ENCODE data around the gene DBN1.

The DBN1 gene

DNA sequence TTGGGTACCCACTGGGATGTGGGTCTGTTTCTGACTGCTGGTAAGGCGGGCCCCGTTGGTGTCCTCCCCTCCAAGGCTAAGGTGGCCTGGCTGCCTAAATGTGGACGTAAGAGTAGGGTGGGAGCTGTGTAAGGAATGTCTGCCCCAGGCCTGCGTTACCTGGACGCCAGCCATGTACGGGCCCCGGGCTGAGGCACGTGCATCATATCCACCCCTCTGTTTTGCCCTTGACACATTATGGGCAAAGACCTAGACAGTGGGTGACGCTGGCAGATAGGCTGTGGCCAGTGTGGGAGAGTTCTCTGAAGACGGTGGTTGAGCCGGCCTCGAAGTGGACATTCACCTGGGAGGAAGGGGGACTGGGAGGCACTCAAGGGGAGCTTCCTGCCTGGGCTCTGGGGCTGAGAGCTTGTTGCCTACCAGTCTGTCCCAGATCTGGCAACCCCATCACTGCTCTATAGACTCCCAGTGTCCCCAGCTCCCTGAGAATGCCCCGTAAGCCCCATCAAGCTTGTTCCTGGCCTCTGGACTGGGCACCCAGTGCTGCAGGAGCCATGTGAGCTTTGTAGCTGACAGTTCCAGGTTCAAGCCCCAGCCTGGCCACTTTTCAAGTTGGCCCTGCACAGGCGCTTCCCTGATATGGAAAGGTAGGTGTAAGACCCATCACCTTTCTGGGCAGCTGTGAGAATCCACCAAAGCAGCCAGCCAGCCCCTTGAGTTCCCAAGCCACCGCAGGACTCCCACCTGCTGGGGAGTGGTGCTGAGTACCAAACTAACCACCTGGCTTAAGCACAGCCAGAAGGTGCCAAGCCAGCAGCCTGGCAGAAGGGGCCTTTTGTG is 30.1 kb downstream of the DBN1 start:
- DNase-seq (ENCODE audit: low read depth in 3 of 3) = no peak

DNA sequence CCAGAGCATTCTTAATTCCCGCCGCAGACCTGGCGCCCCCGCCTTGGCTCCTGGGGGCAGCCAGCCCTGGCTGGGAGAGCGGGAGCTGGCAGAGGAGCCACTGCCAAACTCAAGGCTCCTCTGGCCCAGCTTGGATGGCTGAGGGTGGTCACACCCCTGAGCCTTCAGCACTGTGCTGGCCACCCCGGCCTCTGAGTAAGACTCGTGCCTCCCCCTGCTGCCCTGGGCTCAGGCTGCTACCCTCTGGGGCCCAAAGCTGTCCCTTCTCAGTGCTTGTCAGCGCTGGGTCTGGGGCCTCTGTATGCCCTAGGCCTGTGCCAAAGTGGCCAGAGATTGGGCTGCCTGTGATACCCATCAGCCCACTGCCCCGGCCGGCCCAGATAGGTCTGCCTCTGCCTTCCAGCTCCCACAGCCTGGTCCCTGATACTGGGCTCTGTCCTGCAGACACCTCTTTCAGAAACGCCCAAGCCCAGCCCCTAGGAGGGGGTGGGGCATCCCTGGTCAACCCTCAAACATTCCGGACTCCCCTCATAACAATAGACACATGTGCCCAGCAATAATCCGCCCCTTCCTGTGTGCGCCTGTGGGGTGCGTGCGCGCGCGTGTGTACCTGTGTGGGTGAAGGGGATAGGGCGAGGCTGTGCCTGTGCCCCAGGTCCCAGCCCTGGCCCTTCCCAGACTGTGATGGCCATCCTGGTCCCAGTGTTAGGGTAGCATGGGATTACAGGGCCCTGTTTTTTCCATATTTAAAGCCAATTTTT is 31.2 kb downstream of the DBN1 start:
- DNase-seq (ENCODE audit: low read depth in 3 of 3) = no peak

DNA sequence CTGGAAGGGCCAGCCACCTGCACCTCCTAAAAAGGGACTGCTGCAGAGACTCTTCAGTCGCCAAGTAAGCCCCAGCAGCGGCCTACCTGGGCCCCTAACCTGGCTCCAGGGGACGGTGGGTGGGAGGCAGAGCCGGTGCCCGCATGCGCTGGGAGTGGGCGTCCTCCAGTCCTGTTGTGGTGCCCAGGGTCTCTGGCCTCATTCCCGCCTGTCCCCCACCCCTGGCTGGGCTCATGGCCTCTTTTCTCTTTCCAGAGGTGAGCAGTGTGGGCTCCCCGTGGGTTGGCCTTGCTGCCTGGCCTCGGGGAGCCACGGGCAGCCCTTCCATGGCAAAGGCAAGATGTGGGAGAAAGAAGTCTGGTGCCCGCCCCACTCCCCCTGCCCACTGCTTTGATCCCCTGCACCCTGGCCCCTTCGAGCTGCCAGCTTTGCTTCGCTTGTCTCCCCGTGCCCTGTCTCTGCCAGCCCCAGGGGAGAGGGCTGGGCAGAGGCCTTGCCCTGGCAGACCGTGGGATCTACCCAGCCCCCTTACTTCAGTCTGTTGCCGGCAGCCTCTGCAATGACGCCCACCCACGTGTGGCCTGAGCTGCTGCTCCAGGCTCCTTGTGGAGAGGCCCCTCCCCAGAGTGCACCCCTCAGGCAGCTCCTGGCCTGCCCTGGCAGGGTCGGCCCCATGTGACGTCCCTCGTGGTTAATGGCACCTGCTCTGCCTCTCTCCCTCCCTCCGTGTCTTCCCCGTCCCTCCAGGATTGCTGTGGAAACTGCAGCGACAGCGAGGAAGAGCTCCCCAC is 32.2 kb downstream of the DBN1 start:
- no peak for DNase-seq (ENCODE audit: low read depth in 3 of 3)

DNA sequence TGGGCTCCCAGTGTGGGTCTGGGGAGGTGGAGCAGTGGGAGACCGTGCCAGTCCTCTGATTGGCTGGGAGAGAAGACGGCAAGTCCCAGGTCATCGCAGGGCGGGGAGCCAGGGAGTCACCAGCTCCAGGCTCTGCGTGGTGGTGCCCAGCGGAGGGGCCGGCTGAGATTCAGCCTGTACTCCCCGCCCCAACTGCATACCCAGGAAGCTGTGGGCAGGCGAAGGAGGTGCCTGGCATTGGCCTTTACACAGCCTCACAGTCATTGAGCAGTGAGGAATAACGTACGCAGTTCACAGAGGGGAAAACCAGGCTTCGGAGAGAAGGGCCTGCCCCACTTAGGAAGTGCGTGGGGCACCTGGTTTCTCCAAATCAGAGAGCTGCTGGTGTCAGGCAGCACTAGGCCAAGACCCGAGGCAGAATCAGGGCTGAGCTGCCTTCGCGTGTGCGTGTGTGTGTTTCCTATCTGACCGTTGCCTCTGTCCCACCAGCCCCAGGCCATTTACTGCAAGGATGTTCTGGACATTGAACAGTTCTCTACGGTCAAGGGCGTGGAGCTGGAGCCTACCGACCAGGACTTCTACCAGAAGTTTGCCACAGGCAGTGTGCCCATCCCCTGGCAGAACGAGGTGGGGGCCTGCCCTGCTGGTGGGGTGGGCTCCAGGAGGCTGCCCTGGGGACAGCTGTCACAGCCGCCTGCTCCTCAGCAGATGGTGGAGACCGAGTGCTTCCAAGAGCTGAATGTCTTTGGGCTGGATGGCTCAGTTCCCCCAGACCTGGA is 33.0 kb downstream of the DBN1 start:
- DNase-seq (ENCODE audit: low read depth in 3 of 3) = no peak

DNA sequence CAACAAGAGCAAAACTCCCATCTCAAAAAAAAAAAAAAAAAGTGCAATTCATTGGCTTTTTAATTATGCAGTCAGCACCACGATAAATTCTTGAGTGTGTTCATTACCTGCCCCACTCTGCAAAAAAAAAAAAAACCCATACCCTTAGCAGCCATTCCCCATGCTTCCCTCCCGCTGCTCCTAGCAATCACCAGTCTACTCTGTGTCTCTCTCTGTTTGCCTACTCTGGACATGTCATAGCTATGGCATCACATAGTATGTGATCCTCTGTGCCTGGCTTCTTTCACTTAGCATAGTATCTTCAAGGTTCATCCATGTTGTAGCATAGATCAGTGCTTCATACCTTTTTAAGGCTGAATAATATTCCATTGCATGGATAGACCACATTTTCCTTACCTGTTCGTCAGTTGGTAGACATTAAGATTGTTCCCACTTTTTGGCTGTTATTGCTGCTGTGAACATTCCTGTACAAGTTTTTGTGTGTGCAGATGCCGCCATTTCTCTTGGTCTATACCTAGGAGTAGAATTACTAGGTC is 33.8 kb downstream of the DBN1 start:
- no peak for DNase-seq (ENCODE audit: low read depth in 3 of 3)

DNA sequence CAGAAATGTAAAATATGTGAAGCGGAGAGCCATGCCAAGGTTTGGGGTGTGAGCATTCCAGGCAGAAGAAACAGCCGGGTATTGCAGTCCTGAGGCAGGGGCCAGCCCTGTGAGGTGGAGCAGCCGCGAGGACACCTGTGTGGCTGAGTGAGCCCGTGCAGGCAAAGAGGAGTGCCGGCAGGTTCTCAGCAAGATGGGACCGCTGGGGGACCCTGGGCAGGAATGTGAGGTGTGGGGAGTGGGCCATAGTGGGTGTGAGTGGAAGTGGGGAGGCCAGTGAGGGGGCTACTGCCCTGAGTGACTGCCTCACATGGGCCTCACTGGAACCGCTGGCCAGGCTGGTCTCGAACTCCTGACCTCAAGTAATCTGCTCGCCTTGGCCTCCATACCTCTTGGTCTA is 35.0 kb downstream of the DBN1 start:
- DNase-seq (ENCODE audit: low read depth in 3 of 3) = no peak

DNA sequence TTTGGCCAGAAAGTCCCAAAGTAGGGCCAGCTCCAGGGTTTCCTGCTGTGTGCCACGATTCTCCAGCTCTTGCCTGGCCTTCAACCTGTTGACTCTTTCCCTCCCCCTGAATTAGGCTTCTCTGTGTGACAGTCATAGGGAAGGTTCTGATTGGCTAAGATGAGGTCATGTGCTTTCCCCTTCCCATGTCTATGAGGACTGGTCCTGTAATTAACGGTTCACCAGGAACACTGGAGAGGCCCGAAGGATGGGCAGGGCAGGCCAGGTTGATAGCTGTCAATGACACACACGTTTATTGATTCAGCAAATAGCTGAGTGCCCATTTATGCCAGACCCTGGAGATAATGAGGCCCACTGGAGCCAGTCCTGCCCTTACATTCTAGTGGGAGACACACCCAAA is 35.8 kb downstream of the DBN1 start:
- DNase-seq (ENCODE audit: low read depth in 3 of 3) = no peak

DNA sequence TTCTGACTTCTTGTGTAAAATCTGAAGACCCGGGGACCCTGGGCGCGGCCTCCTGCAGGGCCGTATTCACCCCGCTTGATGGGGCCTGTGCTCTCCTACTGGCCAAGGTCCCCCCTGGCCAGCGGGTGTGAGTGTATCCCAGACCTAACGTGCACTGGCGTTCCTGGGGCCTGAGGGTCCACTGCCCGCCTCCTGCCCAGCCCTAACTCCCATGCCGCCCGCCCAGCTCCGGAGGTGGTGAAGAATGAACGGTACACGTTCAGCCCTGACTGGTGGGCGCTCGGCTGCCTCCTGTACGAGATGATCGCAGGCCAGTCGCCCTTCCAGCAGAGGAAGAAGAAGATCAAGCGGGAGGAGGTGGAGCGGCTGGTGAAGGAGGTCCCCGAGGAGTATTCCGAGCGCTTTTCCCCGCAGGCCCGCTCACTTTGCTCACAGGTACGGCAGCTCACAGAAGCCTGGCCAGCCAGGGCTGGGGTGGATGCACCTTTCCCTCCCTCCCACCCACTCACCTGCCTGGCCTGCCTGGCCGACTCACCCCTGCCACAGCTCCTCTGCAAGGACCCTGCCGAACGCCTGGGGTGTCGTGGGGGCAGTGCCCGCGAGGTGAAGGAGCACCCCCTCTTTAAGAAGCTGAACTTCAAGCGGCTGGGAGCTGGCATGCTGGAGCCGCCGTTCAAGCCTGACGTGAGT is 37.4 kb downstream of the DBN1 start:
- no peak for DNase-seq (ENCODE audit: low read depth in 3 of 3)

DNA sequence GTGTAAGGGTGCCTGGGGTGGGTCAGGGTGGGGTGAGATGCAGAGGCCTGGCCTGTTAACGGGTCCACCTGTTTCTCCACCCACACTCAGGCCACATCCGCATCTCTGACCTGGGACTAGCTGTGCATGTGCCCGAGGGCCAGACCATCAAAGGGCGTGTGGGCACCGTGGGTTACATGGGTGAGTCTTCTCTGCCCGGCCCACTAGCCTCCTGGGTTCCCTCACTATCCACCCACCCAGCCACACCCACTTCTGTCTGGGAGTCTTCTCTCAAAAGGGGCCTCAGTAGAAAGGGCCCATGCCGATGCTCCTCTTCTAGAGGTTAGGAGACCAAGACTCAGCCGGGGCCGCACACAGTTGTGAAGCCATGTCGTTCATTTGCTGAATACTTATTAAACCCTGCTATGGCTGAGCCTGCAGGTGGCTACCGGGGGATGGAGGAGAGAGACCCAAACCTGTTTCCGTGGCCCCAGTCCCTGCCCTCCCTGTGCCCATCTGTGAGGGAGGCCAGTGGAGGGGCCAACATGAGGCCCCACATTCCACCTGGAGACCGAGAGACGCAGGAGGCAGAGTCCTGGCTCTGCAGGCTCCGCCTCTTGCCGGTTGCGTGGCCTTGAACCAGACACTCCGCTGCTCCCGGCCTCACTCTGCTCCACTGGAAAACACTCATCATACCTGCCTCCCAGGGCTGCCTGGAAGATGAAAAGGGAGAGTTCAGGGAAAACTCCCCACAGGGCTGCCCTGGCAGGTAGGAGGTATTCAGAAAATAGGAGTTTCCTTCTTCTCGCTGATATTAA is 38.3 kb downstream of the DBN1 start:
- DNase-seq (ENCODE audit: low read depth in 3 of 3) = no peak

DNA sequence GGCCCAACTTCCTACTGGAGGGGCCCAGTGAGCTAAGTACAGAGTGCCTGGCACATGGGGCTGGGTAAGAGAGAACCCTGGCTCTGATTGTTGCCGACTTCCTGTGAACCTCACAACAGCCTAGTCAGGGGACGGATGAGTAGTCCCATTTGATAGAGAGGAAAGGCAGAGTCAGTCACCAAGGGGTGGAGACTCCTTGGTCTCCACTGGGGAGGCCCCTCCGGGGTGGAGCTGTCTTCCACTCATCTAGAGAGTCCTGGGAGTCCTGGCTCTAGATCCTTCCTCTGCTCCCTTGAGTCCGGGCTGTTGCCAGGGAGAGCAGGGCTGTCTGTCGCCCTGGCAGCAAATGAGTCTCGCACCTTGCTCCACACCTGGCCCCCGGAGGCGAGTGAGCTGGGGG is 39.0 kb downstream of the DBN1 start:
- peak in 1 of 3 experiments; percentile 71 for DNase-seq (ENCODE audit: low read depth in 3 of 3)

DNA sequence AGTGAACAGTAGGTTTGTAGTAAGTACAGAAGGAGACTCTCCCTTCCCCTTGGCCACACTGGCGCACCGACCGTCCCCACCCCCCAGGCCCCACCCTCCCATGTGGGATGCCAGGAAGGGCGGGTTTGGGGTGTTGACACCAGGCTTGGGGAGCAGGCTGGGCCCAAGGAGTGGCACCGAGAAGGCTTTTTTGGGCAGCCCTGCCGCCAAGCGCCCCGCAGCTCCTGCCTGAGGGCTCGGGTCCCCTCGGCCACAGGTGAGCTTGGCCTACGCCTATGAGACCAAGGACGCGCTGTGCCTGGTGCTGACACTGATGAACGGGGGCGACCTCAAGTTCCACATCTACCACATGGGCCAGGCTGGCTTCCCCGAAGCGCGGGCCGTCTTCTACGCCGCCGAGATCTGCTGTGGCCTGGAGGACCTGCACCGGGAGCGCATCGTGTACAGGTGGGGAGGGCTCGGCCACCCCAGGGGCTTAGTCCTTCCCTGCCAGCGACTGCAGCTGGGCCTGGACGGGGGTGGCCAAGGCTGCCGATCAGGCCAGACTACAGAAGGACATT is 39.7 kb downstream of the DBN1 start:
- DNase-seq (ENCODE audit: low read depth in 3 of 3) = no peak

DNA sequence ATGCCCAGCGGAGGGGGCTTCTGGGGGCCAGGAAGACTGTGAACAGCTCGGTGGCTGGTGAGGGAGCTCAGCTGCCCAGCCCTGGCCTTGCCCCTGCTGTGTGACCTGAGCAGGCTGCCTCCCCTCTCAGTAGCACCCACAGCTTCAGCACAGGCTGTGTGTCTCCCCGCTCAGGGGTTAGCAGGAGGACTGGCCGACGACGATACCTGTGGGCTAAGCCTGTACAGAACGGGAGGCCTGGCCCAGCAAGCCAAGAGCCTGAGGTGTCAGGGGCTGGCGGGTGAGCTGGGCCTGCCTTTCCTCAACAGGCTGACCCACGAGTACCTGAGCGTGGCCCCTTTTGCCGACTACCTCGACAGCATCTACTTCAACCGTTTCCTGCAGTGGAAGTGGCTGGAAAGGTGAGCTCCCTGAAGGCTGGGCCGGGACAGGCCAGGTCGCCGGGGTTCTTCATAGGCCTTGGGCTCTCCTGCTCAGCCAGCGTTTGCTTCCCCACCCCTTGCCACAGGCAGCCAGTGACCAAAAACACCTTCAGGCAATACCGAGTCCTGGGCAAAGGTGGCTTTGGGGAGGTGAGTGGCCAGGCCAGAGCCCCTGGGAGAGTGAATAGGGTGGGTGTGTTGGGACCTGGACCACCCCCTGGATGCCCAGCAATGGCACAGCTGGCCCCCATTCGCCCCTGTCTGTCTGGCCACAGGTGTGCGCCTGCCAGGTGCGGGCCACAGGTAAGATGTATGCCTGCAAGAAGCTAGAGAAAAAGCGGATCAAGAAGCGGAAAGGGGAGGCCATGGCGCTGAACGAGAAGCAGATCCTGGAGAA is 40.4 kb downstream of the DBN1 start:
- no peak for DNase-seq (ENCODE audit: low read depth in 3 of 3)

DNA sequence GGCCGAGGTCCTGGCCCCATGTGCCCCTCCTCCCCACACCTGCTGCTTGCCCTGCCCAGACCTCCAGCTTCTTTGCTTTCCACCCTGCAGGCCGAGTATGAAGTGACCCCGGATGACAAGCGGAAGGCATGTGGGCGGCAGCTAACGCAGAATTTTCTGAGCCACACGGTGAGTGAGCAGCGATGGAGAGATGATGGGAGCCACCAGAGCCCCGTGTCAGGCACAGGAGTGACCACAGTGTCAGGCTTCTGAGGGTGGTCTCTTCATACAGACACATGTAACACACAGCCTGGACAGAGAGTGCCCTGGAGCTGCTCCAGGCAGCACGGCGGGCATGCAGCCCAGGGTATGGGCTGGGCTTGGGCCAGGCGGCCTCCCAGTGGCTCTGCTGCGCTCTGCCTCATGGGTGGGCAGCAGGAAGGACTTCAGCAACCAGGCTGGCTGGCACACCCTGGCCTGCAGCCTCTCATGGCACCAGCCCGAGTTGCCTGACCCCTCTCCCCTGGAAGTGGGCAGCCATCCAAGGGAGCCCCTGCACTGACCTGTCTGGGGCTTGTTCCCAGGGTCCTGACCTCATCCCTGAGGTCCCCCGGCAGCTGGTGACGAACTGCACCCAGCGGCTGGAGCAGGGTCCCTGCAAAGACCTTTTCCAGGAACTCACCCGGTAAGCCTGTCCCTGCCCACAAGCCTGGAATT is 41.1 kb downstream of the DBN1 start:
- peak in 1 of 3 experiments; percentile 67 for DNase-seq (ENCODE audit: low read depth in 3 of 3)

DNA sequence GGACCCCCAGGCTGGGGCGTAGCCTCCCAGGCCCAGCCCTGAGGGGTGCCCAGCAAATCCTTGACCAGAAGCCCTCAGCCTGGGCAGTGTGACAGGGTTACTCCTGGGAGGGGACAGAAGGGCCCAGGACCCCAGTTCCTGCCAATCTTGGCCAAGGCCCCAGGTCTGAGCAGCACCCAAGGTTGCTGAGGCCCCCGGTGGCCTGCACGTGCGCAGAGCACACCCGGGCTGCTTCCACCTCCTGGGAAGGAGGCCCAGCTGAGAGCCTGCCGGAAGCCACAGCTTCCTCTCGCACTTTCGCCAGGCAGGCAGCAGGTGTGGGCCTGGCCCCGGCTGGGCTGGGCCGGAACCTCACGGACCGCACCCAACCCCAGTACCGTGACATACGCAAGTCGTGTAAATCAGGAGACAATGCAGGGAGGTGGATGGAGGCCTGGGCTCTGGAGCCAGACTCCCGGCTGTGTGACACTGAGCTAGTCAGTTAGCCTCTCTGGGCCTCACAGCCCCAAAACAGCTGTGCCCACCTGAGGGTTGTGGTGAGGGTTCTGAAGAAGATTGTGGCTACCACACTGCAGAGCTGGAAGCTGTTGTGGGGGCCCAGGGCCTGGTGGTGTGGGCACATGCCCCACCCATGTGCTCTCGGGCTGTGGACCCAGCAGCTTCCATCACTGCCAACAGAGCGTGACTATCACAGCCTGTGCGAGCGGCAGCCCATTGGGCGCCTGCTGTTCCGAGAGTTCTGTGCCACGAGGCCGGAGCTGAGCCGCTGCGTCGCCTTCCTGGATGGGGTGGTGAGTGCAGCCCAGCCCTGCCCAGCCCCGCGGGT is 41.9 kb downstream of the DBN1 start:
- peak in 2 of 3 experiments; percentile 56 to 78 for DNase-seq (ENCODE audit: low read depth in 3 of 3)

DNA sequence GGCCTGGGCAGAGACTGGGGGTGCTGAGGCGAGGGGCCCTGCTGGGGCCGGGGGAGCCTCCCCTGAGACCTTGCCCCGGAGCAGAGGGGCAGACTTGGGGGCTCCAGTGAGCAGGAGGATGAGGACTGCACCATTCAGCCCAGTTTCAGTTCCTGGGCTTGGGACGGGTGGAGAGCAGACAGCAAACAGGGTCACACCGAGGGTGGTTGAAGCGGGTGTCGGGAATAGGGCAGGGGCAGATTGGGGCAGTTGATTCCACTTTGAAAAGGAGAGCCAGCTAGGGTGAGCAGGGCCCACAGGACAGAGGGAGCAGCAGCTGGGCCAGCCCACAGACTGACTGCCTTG is 42.5 kb downstream of the DBN1 start:
- no peak for DNase-seq (ENCODE audit: low read depth in 3 of 3)

DNA sequence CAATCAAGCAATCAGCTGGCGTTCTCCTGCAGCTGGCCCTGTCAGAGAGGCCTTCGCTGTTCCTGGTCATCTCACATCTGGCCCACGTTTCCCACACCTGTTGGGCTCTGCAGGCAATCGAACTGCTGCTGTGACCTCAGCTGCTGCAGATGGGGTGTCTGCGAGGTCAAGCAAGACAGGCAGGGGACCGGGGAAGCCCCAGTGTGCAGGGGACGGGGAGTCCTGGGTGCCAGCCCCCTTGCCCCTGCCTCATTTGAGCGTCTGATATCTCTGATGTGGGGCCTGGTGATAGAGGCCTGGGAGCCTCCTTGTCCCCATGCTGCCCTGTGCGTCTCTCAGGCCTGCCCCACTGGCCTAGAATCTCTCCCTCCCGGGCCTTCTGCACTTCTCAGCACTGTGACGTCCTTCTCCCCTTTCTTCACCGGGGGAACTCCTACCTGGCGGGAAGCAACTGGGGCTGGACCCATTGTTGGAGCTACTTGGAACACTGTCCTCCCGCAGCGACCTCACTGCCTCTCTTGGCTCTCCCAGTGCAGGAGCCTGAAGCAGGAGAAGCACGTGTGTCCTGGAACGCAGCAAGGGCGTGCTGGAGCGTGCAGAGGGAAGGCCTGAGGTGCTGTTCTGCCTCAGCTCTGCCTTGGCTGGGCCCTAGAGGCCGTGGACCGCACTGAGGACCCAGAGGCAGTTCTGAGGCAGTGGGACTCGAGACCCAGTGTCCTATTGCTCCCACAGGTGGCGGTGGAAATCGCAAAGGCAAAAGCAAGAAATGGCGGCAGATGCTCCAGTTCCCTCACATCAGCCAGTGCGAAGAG is 43.1 kb downstream of the DBN1 start:
- no peak for DNase-seq (ENCODE audit: low read depth in 3 of 3)
